ENCODE results near the gene MRPS11.

GRCh38 chr15:88472225-88472624 is 4.7 kb downstream of the MRPS11 start:
- TF ChIP-seq ZC3H10 (CRISPR knock-in tag; IDR thresholded peaks at IDR 0.05), result no peak
- TF ChIP-seq TCF4 (CRISPR knock-in tag; IDR thresholded peaks at IDR 0.05; ENCODE audit: borderline replicate concordance), result no peak
- no peak for TF ChIP-seq CSDC2 (CRISPR knock-in tag; IDR thresholded peaks at IDR 0.05)
- TF ChIP-seq PATZ1 (CRISPR knock-in tag; IDR thresholded peaks at IDR 0.05; ENCODE audit: borderline replicate concordance), result no peak
- no peak for TF ChIP-seq ZNF565 (CRISPR knock-in tag; conservative IDR thresholded peaks at IDR 0.05; ENCODE audit: low read depth)
- no peak for TF ChIP-seq BACH2 (CRISPR knock-in tag; IDR thresholded peaks at IDR 0.05; ENCODE audit: borderline replicate concordance)
- TF ChIP-seq SNAI2 (CRISPR knock-in tag; IDR thresholded peaks at IDR 0.05), result no peak
- no peak for TF ChIP-seq ESRRG (CRISPR knock-in tag; IDR thresholded peaks at IDR 0.05)
